ENCODE data around the gene CROCC2.

Gene CROCC2

GRCh38 chr2:241001413-241002274 is 95.5 kb downstream of the CROCC2 start:
- no peak overlapping the region for H3K4me3 ChIP-seq (ENCODE audit: low read length)
- no peak for DNase-seq (ENCODE audit: low read depth, low spot score)

GRCh38 chr2:241002275-241003046 is 96.3 kb downstream of the CROCC2 start:
- no peak overlapping the region for H3K4me3 ChIP-seq (ENCODE audit: low read length)
- DNase-seq (ENCODE audit: low read depth, low spot score) = no peak

GRCh38 chr2:241003047-241003360 is 96.9 kb downstream of the CROCC2 start:
- no peak for DNase-seq (ENCODE audit: low read depth, low spot score)
- no peak overlapping the region for H3K4me3 ChIP-seq (ENCODE audit: low read length)

GRCh38 chr2:241003369-241003768 is 97.2 kb downstream of the CROCC2 start:
- no peak overlapping the region for H3K4me3 ChIP-seq (ENCODE audit: low read length)
- DNase-seq (ENCODE audit: low read depth, low spot score) = no peak

- no peak overlapping the region for H3K4me3 ChIP-seq (ENCODE audit: low read length)
- DNase-seq (ENCODE audit: low read depth, low spot score) = no peak
Observed at GRCh38 chr2:241003830-241004564, 97.9 kb downstream of the CROCC2 start.

GRCh38 chr2:241005569-241005968 is 99.4 kb downstream of the CROCC2 start:
- no peak for DNase-seq (ENCODE audit: low read depth, low spot score)
- H3K4me3 ChIP-seq (ENCODE audit: low read length) = no peak overlapping the region

GRCh38 chr2:241006412-241006811 is 100.3 kb downstream of the CROCC2 start:
- no peak for DNase-seq (ENCODE audit: low read depth, low spot score)

GRCh38 chr2:241007111-241007510 is 101.0 kb downstream of the CROCC2 start:
- no peak for DNase-seq (ENCODE audit: low read depth, low spot score)
- no peak overlapping the region for H3K4me3 ChIP-seq (ENCODE audit: low read length)

More at GRCh38 chr2:241006412-241006811, 100.3 kb downstream of the CROCC2 start:
- H3K4me3 ChIP-seq (ENCODE audit: low read length) = no peak overlapping the region

GRCh38 chr2:241007880-241008710 is 102.0 kb downstream of the CROCC2 start:
- no peak for DNase-seq (ENCODE audit: low read depth, low spot score)
- H3K4me3 ChIP-seq (ENCODE audit: low read length) = no peak overlapping the region

- no peak for DNase-seq (ENCODE audit: low read depth, low spot score)
- H3K4me3 ChIP-seq (ENCODE audit: low read length) = no peak overlapping the region
Observed at GRCh38 chr2:241008711-241009121, 102.6 kb downstream of the CROCC2 start.

GRCh38 chr2:241009191-241009590 is 103.1 kb downstream of the CROCC2 start:
- no peak for DNase-seq (ENCODE audit: low read depth, low spot score)
- no peak overlapping the region for H3K4me3 ChIP-seq (ENCODE audit: low read length)

GRCh38 chr2:241009601-241010530 is 103.7 kb downstream of the CROCC2 start:
- peak; percentile 59 for DNase-seq (ENCODE audit: low read depth, low spot score)
- peak overlapping the region; percentile 33 for H3K4me3 ChIP-seq (ENCODE audit: low read length)

GRCh38 chr2:241010531-241011295 is 104.6 kb downstream of the CROCC2 start:
- no peak for DNase-seq (ENCODE audit: low read depth, low spot score)
- no peak overlapping the region; the same call in 1 of the 2 replicates for H3K4me3 ChIP-seq (ENCODE audit: low read length)

GRCh38 chr2:241011296-241011600 is 105.1 kb downstream of the CROCC2 start:
- no peak for DNase-seq (ENCODE audit: low read depth, low spot score)
- no peak overlapping the region for H3K4me3 ChIP-seq (ENCODE audit: low read length)

GRCh38 chr2:241011751-241012510 is 105.8 kb downstream of the CROCC2 start:
- peak; percentile 81 for DNase-seq (ENCODE audit: low read depth, low spot score)
- H3K4me3 ChIP-seq (ENCODE audit: low read length) = peak overlapping the region; percentile 14

GRCh38 chr2:241014224-241014623 is 108.1 kb downstream of the CROCC2 start:
- DNase-seq (ENCODE audit: low read depth, low spot score) = no peak
- no peak overlapping the region for H3K4me3 ChIP-seq (ENCODE audit: low read length)

GRCh38 chr2:241014764-241015163 is 108.6 kb downstream of the CROCC2 start:
- DNase-seq (ENCODE audit: low read depth, low spot score) = no peak
- no peak overlapping the region for H3K4me3 ChIP-seq (ENCODE audit: low read length)
